Neural cell (in vitro differentiated cells): Measurements from ENCODE around the gene OR5M8. TPM values are rescaled to one million over a fixed set of nuclear protein-coding genes. Genes with fewer than 3 reads are reported as not detected.

Source experiments
- H2AFZ ChIP-seq: fragments of 200-600, 300-800 bp; sonication (generic), shearing (Covaris generic); 2 replicates; pipeline ENCODE4 v1.6.0; 2014; ENCODE audit warnings: low read depth, mild to moderate bottlenecking, antibody characterized with exemption, low read length, moderate library complexity
- H3F3A ChIP-seq: fragments of 200-600 bp; shearing (Covaris generic); 2 replicates; pipeline ENCODE4 v1.6.1; 2016; ENCODE audit warnings: mild to moderate bottlenecking, moderate library complexity, mixed read lengths, antibody characterized with exemption, low read length; ENCODE audit not compliant: insufficient read depth, poor library complexity, severe bottlenecking
- H3K27ac ChIP-seq: fragments of 200-600, 300-800 bp; sonication (generic), shearing (Covaris generic); 2 replicates; pipeline ENCODE4 v1.5.1; 2014; ENCODE audit warnings: mild to moderate bottlenecking, low read length, moderate library complexity
- H3K27me3 ChIP-seq: fragments of 300-800, 200-600 bp; sonication (generic), shearing (Covaris generic); 2 replicates; pipeline ENCODE4 v1.6.0; 2014; ENCODE audit warnings: mild to moderate bottlenecking, low read depth, low read length, moderate library complexity; ENCODE audit not compliant: insufficient read depth
- H3K36me3 ChIP-seq: fragments of 300-800, 200-600 bp; sonication (generic), shearing (Covaris generic); 2 replicates; pipeline ENCODE4 v1.5.1; 2014; ENCODE audit warnings: mild to moderate bottlenecking, antibody characterized with exemption, low read length, moderate library complexity; ENCODE audit not compliant: insufficient read depth
- H3K4me2 ChIP-seq: fragments of 300-800, 200-600 bp; sonication (generic), shearing (Covaris generic); 2 replicates; pipeline ENCODE4 v1.6.0; 2014; ENCODE audit warnings: mild to moderate bottlenecking, low read length
- H3K4me3 ChIP-seq: fragments of 300-800, 200-600 bp; sonication (generic), shearing (Covaris generic); 2 replicates; pipeline ENCODE4 v1.5.1; 2014; ENCODE audit warnings: mild to moderate bottlenecking, low read length, moderate library complexity
- H3K79me2 ChIP-seq: fragments of 200-600 bp; shearing (Covaris generic); replicated peaks from 2 replicates; pipeline ENCODE4 v1.6.0; 2014; ENCODE audit warnings: mild to moderate bottlenecking, low read length, moderate library complexity; ENCODE audit not compliant: insufficient read depth
- H3K9ac ChIP-seq: fragments of 300-800, 200-600 bp; sonication (generic), shearing (Covaris generic); 2 replicates; pipeline ENCODE4 v1.6.1; 2016; ENCODE audit warnings: mild to moderate bottlenecking, low read length, mixed read lengths
- H3K9me2 ChIP-seq: fragments of 200-600 bp; shearing (Covaris generic); 2 replicates; pipeline ENCODE4 v1.6.1; 2016; ENCODE audit warnings: mild to moderate bottlenecking, low read length, mixed read lengths; ENCODE audit not compliant: insufficient read depth
- H3K9me3 ChIP-seq: fragments of 200-600, 300-800 bp; sonication (generic), shearing (Covaris generic); 2 replicates; pipeline ENCODE4 v1.6.1; 2016; ENCODE audit warnings: mild to moderate bottlenecking, mixed run types, low read length, moderate library complexity, mixed read lengths
- H4K20me1 ChIP-seq: fragments of 200-600 bp; shearing (Covaris generic); 2 replicates; pipeline ENCODE4 v1.6.1; 2016; ENCODE audit warnings: mild to moderate bottlenecking, mixed run types; ENCODE audit not compliant: insufficient read depth
- EP300 ChIP-seq: fragments of 450-650 bp; conservative IDR thresholded peaks from 2 replicates; pipeline ENCODE4 v1.6.1; 2014; ENCODE audit warnings: antibody characterized with exemption, mild to moderate bottlenecking, moderate library complexity; ENCODE audit not compliant: poor library complexity, severe bottlenecking
- EZH2 ChIP-seq: fragments of 200-600, 300-800 bp; shearing (Covaris generic), sonication (generic); IDR thresholded peaks from 2 replicates; pipeline ENCODE4 v1.6.1; 2014; ENCODE audit warnings: antibody characterized with exemption, low read length, borderline replicate concordance, mild to moderate bottlenecking; ENCODE audit not compliant: insufficient read depth, poor library complexity, severe bottlenecking
- MXI1 ChIP-seq: fragments of 450-650 bp; conservative IDR thresholded peaks from 2 replicates; pipeline ENCODE4 v1.6.1; 2014; ENCODE audit warnings: antibody characterized with exemption, mild to moderate bottlenecking; ENCODE audit not compliant: poor library complexity, severe bottlenecking
- POLR2AphosphoS5 ChIP-seq: IDR thresholded peaks from 2 replicates; pipeline ENCODE4 v1.6.1; 2012
- RAD21 ChIP-seq: fragments of 450-650 bp; conservative IDR thresholded peaks from 2 replicates; pipeline ENCODE4 v1.6.1; 2014; ENCODE audit warnings: antibody characterized with exemption, mild to moderate bottlenecking, moderate library complexity
- SMC3 ChIP-seq: fragments of 450-650 bp; conservative IDR thresholded peaks from 2 replicates; pipeline ENCODE4 v1.6.1; 2014; ENCODE audit warnings: antibody characterized with exemption, mild to moderate bottlenecking, moderate library complexity; ENCODE audit not compliant: poor library complexity
- TAF1 ChIP-seq: IDR thresholded peaks from 2 replicates; pipeline ENCODE4 v1.6.1; 2012; ENCODE audit warnings: low read depth
- polyA plus RNA-seq: library from polyadenylated mRNA; depleted of rRNA; stranded (reverse); fragments of >200 nt; gene quantifications from 2 replicates; pipeline ENCODE4 v1.2.3, GENCODE V29; 2014
- TF ChIP-seq, protein P1 (sequence below): IDR thresholded peaks from 2 replicates; pipeline ENCODE4 v1.6.1; 2012; ENCODE audit warnings: borderline replicate concordance
- TF ChIP-seq, protein P2 (sequence below): fragments of 450-650 bp; IDR thresholded peaks from 2 replicates; pipeline ENCODE4 v1.5.1; 2014; ENCODE audit warnings: antibody characterized with exemption, mild to moderate bottlenecking, moderate library complexity; ENCODE audit not compliant: poor library complexity, severe bottlenecking

OR5M8 gene
- polyA plus RNA-seq, 1 donor from 2014 or later, result not detected

DNA sequence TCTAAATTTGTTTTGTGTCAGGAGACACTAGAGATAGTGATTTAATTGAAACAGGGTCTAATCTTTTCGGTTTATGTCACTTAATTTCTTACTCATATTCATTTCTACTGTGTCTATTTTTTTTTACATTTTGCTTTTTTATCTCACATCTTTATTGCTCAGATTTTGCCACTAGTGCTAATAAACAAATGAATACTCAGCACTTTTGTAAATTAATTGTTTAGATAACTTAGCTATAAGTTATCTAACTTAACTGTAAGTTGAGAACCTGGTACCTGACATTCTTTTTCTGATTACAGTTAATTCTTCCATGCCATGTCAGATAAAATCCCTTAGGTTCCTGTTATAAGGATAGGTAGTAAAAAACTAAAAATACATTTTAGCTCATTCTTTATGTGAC is 22.1 kb upstream of the OR5M8 start:
- H2AFZ ChIP-seq, result no peak overlapping the region
- no peaks in the 10 kb centered on the region for H3K27me3 ChIP-seq
- no peaks in the 10 kb centered on the region for H3K79me2 ChIP-seq
- H3K9ac ChIP-seq, result no peak overlapping the region
- no peaks in the 10 kb centered on the region for H3K9me3 ChIP-seq
- H3F3A ChIP-seq, result no peaks in the 10 kb centered on the region
- no peaks in the 10 kb centered on the region for H3K36me3 ChIP-seq
- no peak overlapping the region for H3K4me2 ChIP-seq
- no peaks in the 10 kb centered on the region for H3K9me2 ChIP-seq
- no peak overlapping the region for H3K4me3 ChIP-seq
- no peak overlapping the region for H3K27ac ChIP-seq
- H4K20me1 ChIP-seq, result no peaks in the 10 kb centered on the region
- no peak for TF ChIP-seq MXI1
- TF ChIP-seq TAF1, result no peak
- TF ChIP-seq EZH2, result no peak
- TF ChIP-seq SMC3, result no peak
- TF ChIP-seq RAD21, result no peak
- no peak for TF ChIP-seq EP300
- no peak for TF ChIP-seq POLR2AphosphoS5
- TF ChIP-seq, protein P1, sequence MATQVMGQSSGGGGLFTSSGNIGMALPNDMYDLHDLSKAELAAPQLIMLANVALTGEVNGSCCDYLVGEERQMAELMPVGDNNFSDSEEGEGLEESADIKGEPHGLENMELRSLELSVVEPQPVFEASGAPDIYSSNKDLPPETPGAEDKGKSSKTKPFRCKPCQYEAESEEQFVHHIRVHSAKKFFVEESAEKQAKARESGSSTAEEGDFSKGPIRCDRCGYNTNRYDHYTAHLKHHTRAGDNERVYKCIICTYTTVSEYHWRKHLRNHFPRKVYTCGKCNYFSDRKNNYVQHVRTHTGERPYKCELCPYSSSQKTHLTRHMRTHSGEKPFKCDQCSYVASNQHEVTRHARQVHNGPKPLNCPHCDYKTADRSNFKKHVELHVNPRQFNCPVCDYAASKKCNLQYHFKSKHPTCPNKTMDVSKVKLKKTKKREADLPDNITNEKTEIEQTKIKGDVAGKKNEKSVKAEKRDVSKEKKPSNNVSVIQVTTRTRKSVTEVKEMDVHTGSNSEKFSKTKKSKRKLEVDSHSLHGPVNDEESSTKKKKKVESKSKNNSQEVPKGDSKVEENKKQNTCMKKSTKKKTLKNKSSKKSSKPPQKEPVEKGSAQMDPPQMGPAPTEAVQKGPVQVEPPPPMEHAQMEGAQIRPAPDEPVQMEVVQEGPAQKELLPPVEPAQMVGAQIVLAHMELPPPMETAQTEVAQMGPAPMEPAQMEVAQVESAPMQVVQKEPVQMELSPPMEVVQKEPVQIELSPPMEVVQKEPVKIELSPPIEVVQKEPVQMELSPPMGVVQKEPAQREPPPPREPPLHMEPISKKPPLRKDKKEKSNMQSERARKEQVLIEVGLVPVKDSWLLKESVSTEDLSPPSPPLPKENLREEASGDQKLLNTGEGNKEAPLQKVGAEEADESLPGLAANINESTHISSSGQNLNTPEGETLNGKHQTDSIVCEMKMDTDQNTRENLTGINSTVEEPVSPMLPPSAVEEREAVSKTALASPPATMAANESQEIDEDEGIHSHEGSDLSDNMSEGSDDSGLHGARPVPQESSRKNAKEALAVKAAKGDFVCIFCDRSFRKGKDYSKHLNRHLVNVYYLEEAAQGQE, result no peak
- TF ChIP-seq, protein P2, sequence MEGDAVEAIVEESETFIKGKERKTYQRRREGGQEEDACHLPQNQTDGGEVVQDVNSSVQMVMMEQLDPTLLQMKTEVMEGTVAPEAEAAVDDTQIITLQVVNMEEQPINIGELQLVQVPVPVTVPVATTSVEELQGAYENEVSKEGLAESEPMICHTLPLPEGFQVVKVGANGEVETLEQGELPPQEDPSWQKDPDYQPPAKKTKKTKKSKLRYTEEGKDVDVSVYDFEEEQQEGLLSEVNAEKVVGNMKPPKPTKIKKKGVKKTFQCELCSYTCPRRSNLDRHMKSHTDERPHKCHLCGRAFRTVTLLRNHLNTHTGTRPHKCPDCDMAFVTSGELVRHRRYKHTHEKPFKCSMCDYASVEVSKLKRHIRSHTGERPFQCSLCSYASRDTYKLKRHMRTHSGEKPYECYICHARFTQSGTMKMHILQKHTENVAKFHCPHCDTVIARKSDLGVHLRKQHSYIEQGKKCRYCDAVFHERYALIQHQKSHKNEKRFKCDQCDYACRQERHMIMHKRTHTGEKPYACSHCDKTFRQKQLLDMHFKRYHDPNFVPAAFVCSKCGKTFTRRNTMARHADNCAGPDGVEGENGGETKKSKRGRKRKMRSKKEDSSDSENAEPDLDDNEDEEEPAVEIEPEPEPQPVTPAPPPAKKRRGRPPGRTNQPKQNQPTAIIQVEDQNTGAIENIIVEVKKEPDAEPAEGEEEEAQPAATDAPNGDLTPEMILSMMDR, result no peak

DNA sequence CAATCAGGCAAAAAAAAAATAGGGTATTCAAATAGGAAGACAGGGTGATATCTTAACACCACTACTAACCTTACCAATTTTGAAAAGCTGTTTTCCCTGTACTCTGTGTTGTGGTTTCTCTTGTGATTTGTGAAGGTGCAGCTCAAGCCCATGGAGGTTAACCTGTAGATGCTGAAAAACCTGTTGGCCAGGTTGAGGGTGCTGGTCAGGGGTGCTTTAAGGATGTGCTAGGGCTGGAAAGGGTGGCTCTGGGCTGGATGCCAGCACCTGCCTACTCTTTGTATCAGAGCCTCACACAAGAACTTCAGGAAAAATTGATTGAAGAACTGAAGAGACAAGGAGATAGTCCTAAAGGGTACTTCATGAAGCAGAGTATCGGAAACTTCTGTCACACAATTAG is 18.3 kb upstream of the OR5M8 start:
- Histone ChIP-seq H3K4me3 (no peak overlapping the region), H2AFZ (no peak overlapping the region), H3K9me3 (no peaks in the 10 kb centered on the region), H3F3A (no peaks in the 10 kb centered on the region), H3K4me2 (no peak overlapping the region), H3K27ac (no peak overlapping the region), H3K79me2 (no peaks in the 10 kb centered on the region), H4K20me1 (no peaks in the 10 kb centered on the region), H3K27me3 (no peaks in the 10 kb centered on the region), H3K36me3 (no peaks in the 10 kb centered on the region), H3K9me2 (no peaks in the 10 kb centered on the region), H3K9ac (no peak overlapping the region)
- TF ChIP-seq POLR2AphosphoS5 (no peak), EZH2 (no peak), TAF1 (no peak), SMC3 (no peak), MXI1 (no peak), EP300 (no peak), RAD21 (no peak)
- TF ChIP-seq, protein P1, result no peak
- TF ChIP-seq, protein P2, result no peak
